NCI-H2171 (cell line): ENCODE results near the gene IL4R.
"Not testable (repeated sequence)": the region's sequence is repeated elsewhere in the genome, so short reads cannot be mapped to it uniquely, and the experiment has no call there.

Source experiments
- DNase-seq: peaks from one replicate; lab custom pipeline; 2025; lab: John Stamatoyannopoulos, UW

IL4R gene

DNA sequence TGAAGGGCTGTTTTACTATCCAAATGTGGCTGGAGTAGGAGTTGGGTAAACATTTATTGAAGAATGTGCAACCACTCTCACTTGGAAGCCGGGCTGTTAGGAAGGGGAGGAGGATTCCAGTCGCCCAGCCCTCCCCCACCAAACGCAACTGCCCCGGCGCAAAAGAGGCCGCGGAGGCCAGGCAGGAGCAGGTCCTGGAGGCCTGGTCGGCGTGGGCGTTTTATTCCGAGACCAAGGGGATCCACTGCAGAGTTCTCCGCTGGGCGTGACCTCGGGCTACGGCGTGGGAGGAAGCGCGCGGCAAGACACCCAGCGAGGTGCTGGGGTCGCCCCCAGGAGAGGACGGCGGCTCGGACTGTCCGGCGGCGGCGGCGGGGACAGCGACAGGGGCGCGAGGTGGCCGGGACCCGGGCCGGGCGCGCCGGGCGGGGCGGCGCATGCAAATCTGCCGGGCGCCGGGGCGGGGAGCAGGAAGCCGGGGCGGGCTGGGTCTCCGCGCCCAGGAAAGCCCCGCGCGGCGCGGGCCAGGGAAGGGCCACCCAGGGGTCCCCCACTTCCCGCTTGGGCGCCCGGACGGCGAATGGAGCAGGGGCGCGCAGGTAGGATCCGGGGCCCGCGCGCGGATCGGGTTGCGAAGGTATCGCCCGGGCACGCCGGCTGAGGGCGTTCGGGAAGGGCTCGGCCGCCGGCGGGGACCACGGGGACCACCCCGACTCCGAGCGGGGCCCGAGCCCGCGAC lies at the start of gene IL4R:
Gene IL4R, plus strand, starts transcription at position 553 of the 739 bp plus-strand sequence. CDS start 26,230 bp downstream, outside the sequence.
- no peak for DNase-seq

DNA sequence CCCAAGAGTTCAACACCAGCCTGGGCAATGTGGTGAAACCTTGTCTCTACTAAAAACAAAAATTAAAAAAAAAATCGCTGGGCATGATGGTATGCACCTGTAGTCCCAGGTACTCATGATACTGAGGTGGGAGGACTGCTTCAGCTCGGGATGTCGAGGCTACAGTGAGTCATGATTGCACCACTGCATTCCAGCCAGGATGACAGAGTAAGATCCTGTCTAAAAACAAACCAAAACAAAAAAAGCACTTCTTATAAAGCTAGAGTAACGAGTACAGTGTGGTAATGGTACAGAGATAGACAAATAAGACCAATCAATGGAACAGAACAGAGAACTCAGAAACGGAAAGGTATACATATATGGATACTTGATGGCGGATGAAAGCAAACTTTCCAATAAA lies 49.6 kb upstream of the IL4R start:
- no peak for DNase-seq

- DNase-seq: no peak
Observed at GRCh38 chr16:27265982-27266381, 47.8 kb upstream of the IL4R start.

DNA sequence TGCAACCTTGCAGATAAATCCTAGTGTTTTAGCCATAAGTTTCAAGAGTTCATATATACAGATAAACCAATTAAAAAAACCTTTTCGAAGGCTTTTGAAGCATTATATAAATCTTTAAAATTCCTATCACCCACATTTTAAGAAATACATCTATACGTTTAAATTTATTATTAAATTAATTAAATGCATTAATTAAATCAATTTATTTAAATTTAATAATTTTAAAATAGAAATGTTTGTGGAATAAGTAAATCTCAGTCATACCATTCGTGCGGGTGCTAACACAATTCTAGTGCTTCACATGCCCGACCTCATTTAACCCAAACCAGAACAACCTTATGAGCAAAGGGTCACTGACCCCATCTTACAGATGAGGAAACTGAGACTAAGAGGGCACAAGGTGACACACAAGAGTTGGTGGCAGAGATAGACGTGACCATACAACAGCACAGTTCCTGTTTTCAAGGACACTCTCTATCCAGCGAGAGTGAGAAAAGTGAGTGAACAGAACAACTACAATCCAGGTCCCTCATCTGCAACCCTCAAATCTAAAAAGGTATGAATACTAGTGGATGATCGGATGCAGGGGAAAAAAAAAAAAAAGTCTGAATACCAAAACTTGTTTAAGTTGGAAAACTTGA lies 46.6 kb upstream of the IL4R start:
- DNase-seq: no peak

DNA sequence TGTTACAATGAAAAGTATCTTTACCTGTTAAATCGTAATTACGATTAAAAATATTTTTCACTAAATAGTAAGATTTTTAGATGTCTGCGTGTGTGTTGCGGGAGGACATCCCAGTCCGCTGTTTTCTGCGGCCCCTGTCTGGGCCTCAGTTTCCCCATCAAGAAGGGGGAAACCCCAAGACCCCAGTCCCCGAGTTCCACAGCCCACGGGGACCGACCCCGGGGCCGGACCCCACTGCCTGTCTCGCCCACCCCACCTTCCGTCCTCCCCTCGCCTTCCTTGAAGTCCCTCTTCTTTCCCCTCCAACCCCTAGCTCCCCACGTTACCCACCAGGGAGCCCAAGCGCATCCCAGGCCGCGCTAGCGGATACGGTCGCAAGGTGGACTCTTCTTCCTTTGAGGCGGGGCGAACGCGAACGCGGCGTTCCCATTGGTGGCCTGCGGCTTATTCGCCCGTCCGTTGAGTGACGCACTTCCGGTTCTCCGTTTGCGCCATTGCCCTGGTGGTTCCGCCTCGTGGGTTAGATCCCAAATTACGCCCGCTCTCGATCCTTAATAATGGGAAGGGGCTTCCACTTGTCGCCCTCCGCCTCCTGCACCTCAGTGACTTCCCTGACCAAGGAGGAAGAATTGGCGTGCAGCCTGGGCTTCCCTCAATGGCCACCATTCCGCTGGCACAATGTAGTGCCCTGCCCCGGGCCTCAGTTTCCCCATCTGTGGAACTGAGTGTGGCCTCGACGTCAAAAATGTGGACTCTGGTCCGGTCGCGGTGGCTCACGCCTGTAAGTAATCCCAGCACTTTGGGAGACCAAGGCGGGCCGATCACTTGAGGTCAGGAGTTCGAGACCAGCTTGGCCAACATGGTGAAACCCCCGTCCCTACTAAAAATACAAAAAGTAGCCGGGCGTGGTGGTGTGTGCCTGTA lies 45.1 kb upstream of the IL4R start, which contains the start of gene NSMCE1:
Gene NSMCE1, minus strand, starts transcription at position 397 of the 924 bp plus-strand sequence. CDS start 11,202 bp downstream, outside the sequence.
- peak; percentile 94 for DNase-seq

DNA sequence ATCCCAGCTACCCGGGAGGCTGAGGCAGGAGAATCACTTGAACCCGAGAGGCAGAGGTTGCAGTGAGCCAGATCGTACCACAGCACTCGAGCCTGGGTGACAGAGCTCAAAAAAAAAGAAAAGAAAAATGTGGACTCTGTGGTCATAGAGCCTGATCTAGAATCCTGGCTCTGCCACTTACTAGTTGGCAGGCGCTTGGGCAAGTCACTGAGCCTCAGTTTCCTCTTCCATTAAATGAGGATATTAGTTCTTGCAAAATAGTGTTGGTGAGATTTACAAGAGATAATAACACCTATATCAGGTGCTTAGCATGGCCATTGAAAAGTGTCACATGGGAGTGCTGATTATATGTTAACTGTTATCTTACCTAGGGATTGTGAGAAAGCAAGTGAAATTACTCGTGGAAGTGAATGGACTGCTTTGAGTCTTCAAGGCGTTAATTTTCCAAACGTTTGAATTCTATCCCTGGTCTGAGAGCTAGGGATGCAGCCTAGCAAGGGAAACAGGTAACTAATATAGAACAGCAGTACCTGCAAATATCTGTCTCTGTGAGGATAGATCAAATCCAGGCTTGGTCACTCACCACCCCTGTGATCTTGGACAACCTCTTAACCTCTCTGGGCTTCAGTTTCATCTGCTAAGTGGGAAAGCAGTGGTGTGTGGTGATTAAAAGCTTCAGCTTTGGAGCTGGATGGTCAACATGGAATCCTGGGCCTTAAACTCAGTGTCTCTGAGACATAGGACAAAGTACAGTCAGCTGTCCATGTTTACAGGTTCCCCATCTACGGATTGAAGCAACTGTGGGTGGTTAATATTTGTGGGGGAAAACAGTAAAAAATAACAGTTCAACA lies 44.2 kb upstream of the IL4R start:
- no peak for DNase-seq

GRCh38 chr16:27270349-27270748 lies 43.4 kb upstream of the IL4R start:
- DNase-seq: no peak

GRCh38 chr16:27272076-27272475 lies 41.7 kb upstream of the IL4R start:
- DNase-seq: no peak

DNA sequence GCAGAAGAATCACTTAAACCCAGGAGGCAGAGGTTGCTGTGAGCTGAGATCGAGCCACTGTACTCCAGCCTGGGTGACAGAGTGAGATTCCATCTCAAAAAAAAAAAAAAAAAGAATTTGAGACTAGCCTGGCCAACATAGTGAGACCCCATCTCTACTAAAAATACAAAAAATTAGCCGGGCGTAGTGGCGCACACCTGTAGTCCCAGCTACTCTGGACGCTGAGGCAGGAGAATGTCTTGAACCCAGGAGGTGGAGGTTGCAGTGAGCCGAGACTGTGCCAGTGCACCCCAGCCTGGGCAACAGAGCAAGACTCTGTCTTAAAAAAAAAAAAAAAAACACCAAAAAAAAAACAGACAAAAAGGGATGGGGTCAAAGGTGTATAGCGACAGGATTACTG lies 41.1 kb upstream of the IL4R start:
- DNase-seq: not testable (repeated sequence)

DNA sequence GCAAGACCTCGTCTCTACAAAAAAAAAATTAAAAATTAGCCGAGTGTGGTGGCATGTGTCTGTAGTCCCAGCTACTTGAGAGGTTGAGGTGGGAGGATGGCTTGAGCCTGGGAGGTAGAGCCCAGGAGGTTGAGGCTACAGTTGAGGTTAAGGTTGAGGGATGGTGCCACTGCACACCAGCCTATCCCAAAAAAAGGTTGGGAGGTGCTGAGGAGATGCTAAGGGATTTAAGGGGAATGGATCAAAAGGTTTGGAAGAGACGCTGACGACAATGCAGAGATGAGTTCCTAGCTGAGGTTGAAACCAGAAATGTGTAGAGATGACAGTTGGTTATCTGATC lies 40.5 kb upstream of the IL4R start:
- DNase-seq: no peak

GRCh38 chr16:27273670-27274423 lies 39.9 kb upstream of the IL4R start:
- no peak for DNase-seq

DNA sequence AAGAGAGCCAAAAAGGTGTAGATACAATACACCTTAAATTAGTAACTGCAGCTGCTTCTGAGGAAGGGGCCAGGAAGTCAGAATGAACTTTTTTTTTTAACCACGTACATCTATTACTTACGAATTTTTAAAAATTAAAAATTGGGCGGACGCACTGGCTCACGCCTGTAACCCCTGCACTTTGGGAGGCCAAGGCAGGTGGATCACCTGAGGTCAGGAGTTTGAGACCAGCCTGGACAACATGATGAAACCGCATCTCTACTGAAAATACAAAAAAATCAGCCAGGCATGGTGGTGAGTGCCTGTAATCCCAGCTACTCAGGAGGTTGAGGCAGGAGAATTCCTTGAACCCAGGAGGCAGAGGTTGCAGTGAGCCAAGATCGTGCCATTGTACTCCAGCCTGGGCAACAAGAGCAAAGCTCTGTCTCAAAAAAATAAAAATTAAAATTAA lies 39.3 kb upstream of the IL4R start:
- not testable (repeated sequence) for DNase-seq

- DNase-seq: no peak
Observed at GRCh38 chr16:27275394-27275793, 38.4 kb upstream of the IL4R start.

- DNase-seq: no peak
Observed at GRCh38 chr16:27281243-27281642, 32.5 kb upstream of the IL4R start.

DNA sequence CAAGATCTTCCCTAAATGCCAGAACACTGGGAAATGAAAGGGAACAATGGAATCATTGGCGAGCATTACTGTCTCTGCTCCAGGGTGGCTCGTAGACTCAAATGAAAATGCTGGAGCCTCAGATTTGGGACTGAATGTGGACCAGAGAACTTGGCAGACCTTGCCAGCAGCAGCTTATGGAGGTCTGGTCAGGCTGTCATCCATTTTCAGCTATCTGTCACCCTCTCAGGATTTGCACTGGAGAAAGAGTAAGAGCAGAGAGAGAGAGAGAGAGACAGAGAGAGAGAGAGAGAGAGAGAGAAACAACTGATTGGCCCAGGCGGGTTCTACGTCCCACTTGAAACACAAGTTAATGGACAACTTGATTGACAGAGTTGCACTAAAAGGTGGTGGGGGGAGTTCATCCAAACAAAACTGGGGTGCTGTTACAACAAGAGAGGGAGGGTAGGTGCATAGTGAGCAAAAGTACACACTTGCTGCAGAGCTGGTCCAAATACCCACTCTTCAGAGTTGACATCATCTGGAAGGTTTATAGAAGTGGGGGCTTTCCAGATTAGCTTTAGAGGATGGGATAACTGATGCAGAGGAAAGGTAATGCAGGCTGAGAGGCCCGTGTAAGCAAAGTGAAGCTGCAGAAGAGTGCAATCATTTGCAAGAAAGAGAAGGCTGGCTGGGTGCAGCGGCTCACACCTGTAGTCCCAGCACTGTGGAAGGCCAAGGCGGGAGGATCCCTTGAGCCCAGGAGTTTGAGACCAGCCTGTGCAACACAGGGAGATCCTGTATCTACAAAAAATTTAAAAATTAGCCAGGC lies 28.7 kb upstream of the IL4R start:
- no peak for DNase-seq

DNA sequence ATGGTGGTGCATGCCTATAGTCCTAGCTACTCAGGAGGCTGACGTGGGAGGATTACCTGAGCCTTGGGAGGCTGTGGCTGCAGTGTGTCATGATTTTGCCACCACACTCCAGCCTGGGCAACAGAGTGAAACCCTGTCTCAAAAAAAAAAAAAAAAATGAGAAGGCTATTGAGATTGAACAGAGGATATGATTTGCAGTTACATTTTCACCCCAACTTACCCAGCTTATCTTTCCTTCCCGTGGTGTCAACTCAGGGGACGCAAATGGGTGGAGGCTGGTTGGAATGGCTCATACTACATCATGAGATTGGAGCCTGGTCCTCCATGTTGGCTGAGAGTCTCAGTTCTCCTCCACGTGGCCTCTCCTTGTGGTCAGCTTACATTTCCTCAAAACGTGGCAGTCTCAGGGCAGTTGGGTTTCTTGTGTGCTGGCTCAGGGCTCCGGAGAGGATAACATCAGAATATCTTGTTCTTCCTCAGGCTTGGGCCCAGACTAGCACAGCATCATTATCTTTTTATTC lies 28.0 kb upstream of the IL4R start:
- no peak for DNase-seq

DNA sequence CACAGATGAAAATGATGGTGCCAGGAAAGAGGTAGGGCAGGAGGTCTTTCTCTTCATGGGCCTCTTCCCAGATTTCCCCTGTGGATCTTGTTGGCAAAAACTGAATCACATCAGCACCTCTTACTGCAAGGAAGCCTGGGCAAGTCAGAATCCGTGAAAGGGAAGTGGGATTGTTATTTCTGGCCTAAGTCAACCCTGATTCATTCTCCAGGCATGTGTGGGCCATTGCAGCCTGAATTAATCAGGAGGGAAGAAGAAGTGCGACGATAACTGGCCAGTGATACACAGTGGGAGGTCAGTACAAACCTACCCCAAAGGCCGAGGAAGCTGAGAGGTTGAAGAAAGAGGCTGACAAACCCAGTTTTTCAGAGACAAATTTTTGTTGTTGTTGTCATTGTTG lies 27.3 kb upstream of the IL4R start:
- no peak for DNase-seq

GRCh38 chr16:27287051-27287811 lies 26.5 kb upstream of the IL4R start:
- DNase-seq: no peak

- DNase-seq: no peak
Observed at GRCh38 chr16:27287887-27288286, 25.9 kb upstream of the IL4R start.
